Measurements from ENCODE around the gene PTPRR. TPM values are rescaled to one million over a fixed set of nuclear protein-coding genes. Genes with fewer than 3 reads are reported as not detected.

Gene PTPRR
- total and polyA plus RNA-seq, 12 donors: 0.11 to 3.7 (median 0.56) TPM; not detected in 1

GRCh38 chr12:70758494-70758845 is 162.1 kb downstream of the PTPRR start:
- no peaks in the 10 kb centered on the region for H3K27me3 ChIP-seq
- H3K4me3 ChIP-seq: no peak overlapping the region
- H3K36me3 ChIP-seq (replicated peaks in 1 of 2): no peaks in the 10 kb centered on the region
- no peak for DNase-seq
- WGBS, 4 donors: 79 to 89% (median 80%) methylated on average over 5 of the region's 5 CpGs
- TF ChIP-seq CTCF (IDR thresholded peaks at IDR 0.05): no peak
- no peak for TF ChIP-seq POLR2A (IDR thresholded peaks at IDR 0.05)
- H3K4me1 ChIP-seq (replicated peaks in 1 of 2): no peaks in the 10 kb centered on the region
- no peak overlapping the region for H3K27ac ChIP-seq
- H3K9me3 ChIP-seq (replicated peaks in 1 of 3): no peaks in the 10 kb centered on the region
- intact Hi-C loops (cut with DNase I): no loop called here

- TF ChIP-seq POLR2A (IDR thresholded peaks at IDR 0.05): no peak
- TF ChIP-seq CTCF (IDR thresholded peaks at IDR 0.05): no peak
- no peaks in the 10 kb centered on the region for H3K27me3 ChIP-seq
- H3K9me3 ChIP-seq (replicated peaks in 1 of 3): no peaks in the 10 kb centered on the region
- H3K4me1 ChIP-seq (replicated peaks in 1 of 2): no peaks in the 10 kb centered on the region
- H3K4me3 ChIP-seq: no peak overlapping the region
- H3K36me3 ChIP-seq (replicated peaks in 1 of 2): no peaks in the 10 kb centered on the region
- DNase-seq: no peak
- 73 to 80% (median 77%) methylated on average over 1 of the region's 1 CpG for WGBS, 4 donors
- intact Hi-C loops (cut with DNase I): no loop called here
- H3K27ac ChIP-seq: no peak overlapping the region
These were observed 162.6 kb downstream of the PTPRR start for GRCh38 chr12:70757830-70758493.

GRCh38 chr12:70756791-70757190 is 163.7 kb downstream of the PTPRR start:
- no peak for TF ChIP-seq CTCF (IDR thresholded peaks at IDR 0.05)
- TF ChIP-seq POLR2A (IDR thresholded peaks at IDR 0.05): no peak
- Histone ChIP-seq H3K4me1 (replicated peaks in 1 of 2) (no peaks in the 10 kb centered on the region), H3K27me3 (no peaks in the 10 kb centered on the region), H3K36me3 (replicated peaks in 1 of 2) (no peaks in the 10 kb centered on the region), H3K27ac (no peak overlapping the region), H3K9me3 (replicated peaks in 1 of 3) (no peaks in the 10 kb centered on the region), H3K4me3 (no peak overlapping the region)
- 44 to 59% (median 45%) methylated on average over 2 of the region's 2 CpGs for WGBS, 4 donors
- DNase-seq: no peak
- intact Hi-C loops (cut with DNase I): no loop called here

- Histone ChIP-seq H3K27ac (no peak overlapping the region), H3K36me3 (replicated peaks in 1 of 2) (no peaks in the 10 kb centered on the region), H3K9me3 (replicated peaks in 1 of 3) (no peaks in the 10 kb centered on the region), H3K27me3 (no peaks in the 10 kb centered on the region), H3K4me1 (replicated peaks in 1 of 2) (no peaks in the 10 kb centered on the region), H3K4me3 (no peak overlapping the region)
- intact Hi-C loops (cut with DNase I): no loop called here
- no peak for TF ChIP-seq CTCF (IDR thresholded peaks at IDR 0.05)
- no peak for TF ChIP-seq POLR2A (IDR thresholded peaks at IDR 0.05)
- WGBS, 4 donors: 30 to 43% (median 37%) methylated on average over 2 of the region's 2 CpGs
- DNase-seq: no peak
These were observed 164.4 kb downstream of the PTPRR start for GRCh38 chr12:70756118-70756517.

All from adrenal gland (tissue), 12 donors.